Neural cell (in vitro differentiated cells): ENCODE results near the gene EHMT1. TPM values are rescaled to one million over a fixed set of nuclear protein-coding genes. Genes with fewer than 3 reads are reported as not detected.

Experiments
- H2AFZ ChIP-seq: fragments of 200-600, 300-800 bp; sonication (generic), shearing (Covaris generic); 2 replicates; pipeline ENCODE4 v1.6.0; 2014; ENCODE audit warnings: low read depth, mild to moderate bottlenecking, antibody characterized with exemption, low read length, moderate library complexity
- H3F3A ChIP-seq: fragments of 200-600 bp; shearing (Covaris generic); 2 replicates; pipeline ENCODE4 v1.6.1; 2016; ENCODE audit warnings: mild to moderate bottlenecking, moderate library complexity, mixed read lengths, antibody characterized with exemption, low read length; ENCODE audit not compliant: insufficient read depth, poor library complexity, severe bottlenecking
- H3K27ac ChIP-seq: fragments of 200-600, 300-800 bp; sonication (generic), shearing (Covaris generic); 2 replicates; pipeline ENCODE4 v1.5.1; 2014; ENCODE audit warnings: mild to moderate bottlenecking, low read length, moderate library complexity
- H3K27me3 ChIP-seq: fragments of 300-800, 200-600 bp; sonication (generic), shearing (Covaris generic); 2 replicates; pipeline ENCODE4 v1.6.0; 2014; ENCODE audit warnings: mild to moderate bottlenecking, low read depth, low read length, moderate library complexity; ENCODE audit not compliant: insufficient read depth
- H3K36me3 ChIP-seq: fragments of 300-800, 200-600 bp; sonication (generic), shearing (Covaris generic); 2 replicates; pipeline ENCODE4 v1.5.1; 2014; ENCODE audit warnings: mild to moderate bottlenecking, antibody characterized with exemption, low read length, moderate library complexity; ENCODE audit not compliant: insufficient read depth
- H3K4me2 ChIP-seq: fragments of 300-800, 200-600 bp; sonication (generic), shearing (Covaris generic); 2 replicates; pipeline ENCODE4 v1.6.0; 2014; ENCODE audit warnings: mild to moderate bottlenecking, low read length
- H3K4me3 ChIP-seq: fragments of 300-800, 200-600 bp; sonication (generic), shearing (Covaris generic); 2 replicates; pipeline ENCODE4 v1.5.1; 2014; ENCODE audit warnings: mild to moderate bottlenecking, low read length, moderate library complexity
- H3K79me2 ChIP-seq: fragments of 200-600 bp; shearing (Covaris generic); replicated peaks from 2 replicates; pipeline ENCODE4 v1.6.0; 2014; ENCODE audit warnings: mild to moderate bottlenecking, low read length, moderate library complexity; ENCODE audit not compliant: insufficient read depth
- H3K9ac ChIP-seq: fragments of 300-800, 200-600 bp; sonication (generic), shearing (Covaris generic); 2 replicates; pipeline ENCODE4 v1.6.1; 2016; ENCODE audit warnings: mild to moderate bottlenecking, low read length, mixed read lengths
- H3K9me2 ChIP-seq: fragments of 200-600 bp; shearing (Covaris generic); 2 replicates; pipeline ENCODE4 v1.6.1; 2016; ENCODE audit warnings: mild to moderate bottlenecking, low read length, mixed read lengths; ENCODE audit not compliant: insufficient read depth
- H3K9me3 ChIP-seq: fragments of 200-600, 300-800 bp; sonication (generic), shearing (Covaris generic); 2 replicates; pipeline ENCODE4 v1.6.1; 2016; ENCODE audit warnings: mild to moderate bottlenecking, mixed run types, low read length, moderate library complexity, mixed read lengths
- H4K20me1 ChIP-seq: fragments of 200-600 bp; shearing (Covaris generic); 2 replicates; pipeline ENCODE4 v1.6.1; 2016; ENCODE audit warnings: mild to moderate bottlenecking, mixed run types; ENCODE audit not compliant: insufficient read depth
- CTCF ChIP-seq: fragments of 450-650 bp; IDR thresholded peaks from 2 replicates; pipeline ENCODE4 v1.5.1; 2014; ENCODE audit warnings: antibody characterized with exemption, mild to moderate bottlenecking, moderate library complexity; ENCODE audit not compliant: poor library complexity, severe bottlenecking
- EP300 ChIP-seq: fragments of 450-650 bp; conservative IDR thresholded peaks from 2 replicates; pipeline ENCODE4 v1.6.1; 2014; ENCODE audit warnings: antibody characterized with exemption, mild to moderate bottlenecking, moderate library complexity; ENCODE audit not compliant: poor library complexity, severe bottlenecking
- EZH2 ChIP-seq: fragments of 200-600, 300-800 bp; shearing (Covaris generic), sonication (generic); IDR thresholded peaks from 2 replicates; pipeline ENCODE4 v1.6.1; 2014; ENCODE audit warnings: antibody characterized with exemption, low read length, borderline replicate concordance, mild to moderate bottlenecking; ENCODE audit not compliant: insufficient read depth, poor library complexity, severe bottlenecking
- MXI1 ChIP-seq: fragments of 450-650 bp; conservative IDR thresholded peaks from 2 replicates; pipeline ENCODE4 v1.6.1; 2014; ENCODE audit warnings: antibody characterized with exemption, mild to moderate bottlenecking; ENCODE audit not compliant: poor library complexity, severe bottlenecking
- POLR2AphosphoS5 ChIP-seq: IDR thresholded peaks from 2 replicates; pipeline ENCODE4 v1.6.1; 2012
- RAD21 ChIP-seq: fragments of 450-650 bp; conservative IDR thresholded peaks from 2 replicates; pipeline ENCODE4 v1.6.1; 2014; ENCODE audit warnings: antibody characterized with exemption, mild to moderate bottlenecking, moderate library complexity
- REST ChIP-seq: IDR thresholded peaks from 2 replicates; pipeline ENCODE4 v1.6.1; 2012; ENCODE audit warnings: borderline replicate concordance
- SMC3 ChIP-seq: fragments of 450-650 bp; conservative IDR thresholded peaks from 2 replicates; pipeline ENCODE4 v1.6.1; 2014; ENCODE audit warnings: antibody characterized with exemption, mild to moderate bottlenecking, moderate library complexity; ENCODE audit not compliant: poor library complexity
- TAF1 ChIP-seq: IDR thresholded peaks from 2 replicates; pipeline ENCODE4 v1.6.1; 2012; ENCODE audit warnings: low read depth
- polyA plus RNA-seq: library from polyadenylated mRNA; depleted of rRNA; stranded (reverse); fragments of >200 nt; gene quantifications from 2 replicates; pipeline ENCODE4 v1.2.3, GENCODE V29; 2014

Gene EHMT1
- polyA plus RNA-seq, 1 donor from 2014 or later: 53.0 TPM

DNA sequence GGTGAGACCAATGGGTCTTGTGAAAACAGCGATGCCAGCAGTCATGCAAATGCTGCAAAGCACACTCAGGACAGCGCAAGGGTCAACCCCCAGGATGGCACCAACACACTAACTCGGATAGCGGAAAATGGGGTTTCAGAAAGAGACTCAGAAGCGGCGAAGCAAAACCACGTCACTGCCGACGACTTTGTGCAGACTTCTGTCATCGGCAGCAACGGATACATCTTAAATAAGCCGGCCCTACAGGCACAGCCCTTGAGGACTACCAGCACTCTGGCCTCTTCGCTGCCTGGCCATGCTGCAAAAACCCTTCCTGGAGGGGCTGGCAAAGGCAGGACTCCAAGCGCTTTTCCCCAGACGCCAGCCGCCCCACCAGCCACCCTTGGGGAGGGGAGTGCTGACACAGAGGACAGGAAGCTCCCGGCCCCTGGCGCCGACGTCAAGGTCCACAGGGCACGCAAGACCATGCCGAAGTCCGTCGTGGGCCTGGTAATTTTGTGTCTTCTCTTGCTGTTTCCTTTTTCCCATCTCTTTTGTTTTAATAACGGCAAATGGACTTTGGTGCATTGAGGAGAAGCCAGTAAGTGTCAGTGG lies 98.0 kb downstream of the EHMT1 start:
- TF ChIP-seq MXI1 (no peak), SMC3 (no peak), EP300 (no peak), TAF1 (no peak), RAD21 (no peak), REST (no peak), EZH2 (no peak), CTCF (no peak), POLR2AphosphoS5 (no peak)
- Histone ChIP-seq H3K9me2 (no peaks in the 10 kb centered on the region), H3K9me3 (no peaks in the 10 kb centered on the region), H3K36me3 (peaks cover 15% of the 10 kb centered on the region), H3K27ac (no peak overlapping the region), H2AFZ (no peak overlapping the region), H4K20me1 (no peaks in the 10 kb centered on the region), H3K9ac (no peak overlapping the region), H3F3A (no peaks in the 10 kb centered on the region), H3K27me3 (no peaks in the 10 kb centered on the region), H3K4me2 (no peak overlapping the region), H3K4me3 (no peak overlapping the region), H3K79me2 (peaks cover 10% of the 10 kb centered on the region)

DNA sequence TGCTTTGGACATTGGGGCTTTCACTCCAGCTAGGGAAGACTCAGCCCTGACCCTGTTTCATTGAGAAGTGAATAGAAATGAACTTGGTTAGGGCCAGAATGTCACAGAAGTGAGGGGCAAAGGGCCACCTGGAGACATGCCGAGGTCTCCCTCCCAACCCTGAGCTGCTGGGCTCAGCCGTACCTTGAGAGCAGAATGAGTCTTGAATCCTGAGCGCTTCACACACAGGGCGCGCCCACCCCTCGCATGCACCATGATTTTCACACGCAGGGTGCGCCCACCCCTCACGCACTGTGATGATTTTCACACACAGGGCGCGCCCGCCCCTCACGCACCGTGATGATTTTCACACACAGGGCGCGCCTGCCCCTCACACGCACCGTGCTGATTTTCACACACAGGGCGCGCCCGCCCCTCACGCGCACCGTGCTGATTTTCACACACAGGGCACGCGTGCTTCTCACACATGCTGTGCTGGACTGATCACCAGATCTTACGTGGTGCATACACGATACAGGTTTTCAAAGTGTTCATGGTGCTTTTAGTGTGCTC lies 99.0 kb downstream of the EHMT1 start:
- H3K9ac ChIP-seq: no peak overlapping the region
- H2AFZ ChIP-seq: no peak overlapping the region
- H3K9me2 ChIP-seq: no peaks in the 10 kb centered on the region
- H3K4me3 ChIP-seq: no peak overlapping the region
- H3K4me2 ChIP-seq: no peak overlapping the region
- no peaks in the 10 kb centered on the region for H3K27me3 ChIP-seq
- peaks cover 15% of the 10 kb centered on the region for H3K79me2 ChIP-seq
- H4K20me1 ChIP-seq: no peaks in the 10 kb centered on the region
- TF ChIP-seq TAF1: no peak
- no peak for TF ChIP-seq CTCF
- TF ChIP-seq POLR2AphosphoS5: no peak
- no peak for TF ChIP-seq SMC3
- TF ChIP-seq EZH2: no peak
- TF ChIP-seq EP300: no peak
- TF ChIP-seq MXI1: no peak
- no peak for TF ChIP-seq RAD21
- no peak for TF ChIP-seq REST
- no peaks in the 10 kb centered on the region for H3F3A ChIP-seq
- H3K36me3 ChIP-seq: peaks cover 15% of the 10 kb centered on the region
- no peaks in the 10 kb centered on the region for H3K9me3 ChIP-seq
- H3K27ac ChIP-seq: no peak overlapping the region
